ENCODE measurements around the gene MYEF2. TPM values are rescaled to one million over a fixed set of nuclear protein-coding genes. Genes with fewer than 3 reads are reported as not detected.

The MYEF2 gene
- total RNA-seq, 1 experiment from 2014 or later = 18.8 TPM

DNA sequence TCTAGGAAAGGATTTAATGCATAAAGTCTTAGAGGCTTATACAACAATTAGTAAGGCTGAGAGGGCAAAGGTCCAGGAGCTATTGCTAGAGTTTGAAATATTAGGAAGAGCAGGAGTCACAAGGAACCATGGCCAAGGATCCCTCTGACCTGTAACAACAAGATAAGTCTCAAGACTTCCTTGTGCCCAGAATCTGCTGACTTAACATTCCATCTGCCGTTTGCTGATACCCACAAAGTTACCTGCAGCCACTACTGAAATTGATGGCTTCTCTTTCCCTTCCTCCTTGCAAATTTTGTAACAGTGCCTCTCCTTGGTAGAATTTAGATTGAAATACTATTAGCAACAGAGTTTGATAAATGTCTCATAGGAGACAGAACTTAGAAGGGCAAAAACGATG, 4.7 kb upstream of the MYEF2 start:
- intact Hi-C loops (cut with micrococcal nuclease) = no loop called here
- Histone ChIP-seq H3K79me2 (ENCODE audit: low read length) (no peaks in the 10 kb centered on the region), H4K20me1 (ENCODE audit: low read length) (no peaks in the 10 kb centered on the region), H2AFZ (ENCODE audit: low read length) (no peak overlapping the region), H3F3A (ENCODE audit: low read length, unreplicated experiment) (no peaks in the 10 kb centered on the region), H3K4me1 (ENCODE audit: insufficient read depth, low read length) (no peaks in the 10 kb centered on the region), H3K9me2 (replicated peaks; ENCODE audit: low read length) (no peaks in the 10 kb centered on the region), H3K9me3 (ENCODE audit: low read length) (no peaks in the 10 kb centered on the region), H3K27ac (ENCODE audit: low read length) (no peak overlapping the region), H3K9ac (ENCODE audit: low read length) (no peak overlapping the region), H3K4me2 (ENCODE audit: low read length) (no peak overlapping the region), H3K27me3 (ENCODE audit: low read length) (no peaks in the 10 kb centered on the region; the same call in 1 of the 2 replicates), H3K36me3 (ENCODE audit: low read depth, low read length) (no peaks in the 10 kb centered on the region), H3K4me3 (ENCODE audit: low read length) (no peak overlapping the region)
- no peak for TF ChIP-seq EZH2phosphoT487 (IDR thresholded peaks at IDR 0.05; ENCODE audit: borderline replicate concordance, low read length)
- TF ChIP-seq, protein P1, sequence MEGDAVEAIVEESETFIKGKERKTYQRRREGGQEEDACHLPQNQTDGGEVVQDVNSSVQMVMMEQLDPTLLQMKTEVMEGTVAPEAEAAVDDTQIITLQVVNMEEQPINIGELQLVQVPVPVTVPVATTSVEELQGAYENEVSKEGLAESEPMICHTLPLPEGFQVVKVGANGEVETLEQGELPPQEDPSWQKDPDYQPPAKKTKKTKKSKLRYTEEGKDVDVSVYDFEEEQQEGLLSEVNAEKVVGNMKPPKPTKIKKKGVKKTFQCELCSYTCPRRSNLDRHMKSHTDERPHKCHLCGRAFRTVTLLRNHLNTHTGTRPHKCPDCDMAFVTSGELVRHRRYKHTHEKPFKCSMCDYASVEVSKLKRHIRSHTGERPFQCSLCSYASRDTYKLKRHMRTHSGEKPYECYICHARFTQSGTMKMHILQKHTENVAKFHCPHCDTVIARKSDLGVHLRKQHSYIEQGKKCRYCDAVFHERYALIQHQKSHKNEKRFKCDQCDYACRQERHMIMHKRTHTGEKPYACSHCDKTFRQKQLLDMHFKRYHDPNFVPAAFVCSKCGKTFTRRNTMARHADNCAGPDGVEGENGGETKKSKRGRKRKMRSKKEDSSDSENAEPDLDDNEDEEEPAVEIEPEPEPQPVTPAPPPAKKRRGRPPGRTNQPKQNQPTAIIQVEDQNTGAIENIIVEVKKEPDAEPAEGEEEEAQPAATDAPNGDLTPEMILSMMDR (conservative IDR thresholded peaks at IDR 0.05; ENCODE audit: low read depth, low read length) = no peak
- TF ChIP-seq EZH2 (IDR thresholded peaks at IDR 0.05; ENCODE audit: low read length, unreplicated experiment) = no peak
- ATAC-seq (no peak), DNase-seq (no peak)
- ChIA-PET POLR2A (ENCODE audit: unreplicated experiment) (no interaction called here), CTCF (no interaction called here)
- no TSS peak for BruUV-seq (replicated peaks)

- peak overlapping the region; percentile 71 for H3K4me3 ChIP-seq (ENCODE audit: low read length)
- H3K4me1 ChIP-seq (ENCODE audit: insufficient read depth, low read length) = peaks cover 7% of the 10 kb centered on the region; the same call in 1 of the 2 replicates
- peak overlapping the region; percentile 84 for H3K4me2 ChIP-seq (ENCODE audit: low read length)
- H3K79me2 ChIP-seq (ENCODE audit: low read length) = peaks cover 19% of the 10 kb centered on the region
- H2AFZ ChIP-seq (ENCODE audit: low read length) = peak overlapping the region; percentile 92
- H3K36me3 ChIP-seq (ENCODE audit: low read depth, low read length) = no peaks in the 10 kb centered on the region
- DNase-seq = no peak
- H3F3A ChIP-seq (ENCODE audit: low read length, unreplicated experiment) = no peaks in the 10 kb centered on the region
- no peaks in the 10 kb centered on the region for H4K20me1 ChIP-seq (ENCODE audit: low read length)
- H3K9ac ChIP-seq (ENCODE audit: low read length) = no peak overlapping the region
- no peak overlapping the region for H3K27ac ChIP-seq (ENCODE audit: low read length)
- TF ChIP-seq EZH2 (IDR thresholded peaks at IDR 0.05; ENCODE audit: low read length, unreplicated experiment) (no peak), EZH2phosphoT487 (IDR thresholded peaks at IDR 0.05; ENCODE audit: borderline replicate concordance, low read length) (no peak)
- TF ChIP-seq, protein P1 (conservative IDR thresholded peaks at IDR 0.05; ENCODE audit: low read depth, low read length) = no peak
- POLR2A ChIA-PET (ENCODE audit: unreplicated experiment) = no interaction called here
- no peaks in the 10 kb centered on the region for H3K27me3 ChIP-seq (ENCODE audit: low read length)
- H3K9me3 ChIP-seq (ENCODE audit: low read length) = no peaks in the 10 kb centered on the region
- ATAC-seq = no peak
- no peaks in the 10 kb centered on the region for H3K9me2 ChIP-seq (replicated peaks; ENCODE audit: low read length)
- intact Hi-C loops (cut with micrococcal nuclease) = no loop called here
- no TSS peak for BruUV-seq (replicated peaks)
- CTCF ChIA-PET = no interaction called here
These were observed 495 bp upstream of the MYEF2 start for GRCh38 chr15:48178648-48178931.

DNA sequence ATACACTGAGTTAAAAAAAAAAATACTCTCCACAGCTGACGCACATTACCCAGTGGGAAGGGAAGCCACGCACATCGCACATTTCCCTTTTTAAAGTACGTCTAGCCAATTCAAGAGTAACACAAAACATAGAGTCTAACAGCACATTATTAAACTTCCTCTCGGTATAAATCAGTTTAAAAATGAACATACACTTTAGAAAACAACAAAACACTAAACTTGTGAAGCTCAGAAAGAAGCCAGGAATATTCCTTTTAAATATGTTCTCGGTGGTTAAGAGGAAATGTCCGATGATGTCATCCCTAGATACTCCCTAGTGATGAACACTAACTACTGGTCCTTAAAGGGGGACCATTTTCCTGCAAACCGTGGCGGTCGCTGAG, 721 bp downstream of the MYEF2 start:
- Histone ChIP-seq H3K36me3 (ENCODE audit: low read depth, low read length) (no peaks in the 10 kb centered on the region), H3K4me1 (ENCODE audit: insufficient read depth, low read length) (peaks cover 7% of the 10 kb centered on the region; the same call in 1 of the 2 replicates), H3K9ac (ENCODE audit: low read length) (peak overlapping the region; percentile 57; the same call in 1 of the 2 replicates), H3K4me2 (ENCODE audit: low read length) (peak overlapping the region; percentile 84), H3K9me3 (ENCODE audit: low read length) (no peaks in the 10 kb centered on the region), H4K20me1 (ENCODE audit: low read length) (no peaks in the 10 kb centered on the region), H3K27me3 (ENCODE audit: low read length) (no peaks in the 10 kb centered on the region), H3K27ac (ENCODE audit: low read length) (no peak overlapping the region), H3K9me2 (replicated peaks; ENCODE audit: low read length) (no peaks in the 10 kb centered on the region), H2AFZ (ENCODE audit: low read length) (peak overlapping the region; percentile 92), H3K79me2 (ENCODE audit: low read length) (peaks cover 29% of the 10 kb centered on the region), H3F3A (ENCODE audit: low read length, unreplicated experiment) (no peaks in the 10 kb centered on the region), H3K4me3 (ENCODE audit: low read length) (peak overlapping the region; percentile 71)
- ChIA-PET POLR2A (ENCODE audit: unreplicated experiment) (no interaction called here), CTCF (no interaction called here)
- ATAC-seq (peak; percentile 80), DNase-seq (peak; percentile 42)
- TF ChIP-seq EZH2phosphoT487 (IDR thresholded peaks at IDR 0.05; ENCODE audit: borderline replicate concordance, low read length) (no peak), EZH2 (IDR thresholded peaks at IDR 0.05; ENCODE audit: low read length, unreplicated experiment) (no peak)
- TF ChIP-seq, protein P1 (conservative IDR thresholded peaks at IDR 0.05; ENCODE audit: low read depth, low read length) = no peak
- BruUV-seq (replicated peaks) = no TSS peak
- intact Hi-C loops (cut with micrococcal nuclease) = no loop called here
